HG02571 (cell line): Measurements from ENCODE around the gene PNPT1.

Source experiments
- ATAC-seq: cut with Tn5 transposase; IDR thresholded peaks from one replicate; pipeline ENCODE4 v1.9.1; 2021; ENCODE audit warnings: mild to moderate bottlenecking, moderate library complexity; ENCODE audit not compliant: unreplicated experiment

The PNPT1 gene

DNA sequence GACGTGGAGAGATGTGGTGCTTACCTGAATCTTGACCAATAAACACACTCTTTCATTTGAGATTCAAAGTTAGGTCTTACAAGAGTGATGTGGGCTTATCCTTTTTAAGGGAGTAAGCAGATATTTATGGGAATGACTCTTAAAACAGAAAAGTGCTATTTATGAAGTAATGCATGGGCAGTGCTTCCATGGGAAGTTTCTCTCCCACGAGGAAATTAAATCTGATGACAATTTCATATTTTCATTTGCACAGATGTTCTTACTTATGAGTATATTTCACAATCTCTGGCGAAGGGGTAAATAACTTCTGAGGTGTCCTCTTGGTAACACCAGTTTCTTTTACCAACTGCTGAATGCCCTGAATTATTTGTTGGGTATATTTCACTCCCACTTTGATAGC, 21.0 kb downstream of the PNPT1 start:
- ATAC-seq: no peak

DNA sequence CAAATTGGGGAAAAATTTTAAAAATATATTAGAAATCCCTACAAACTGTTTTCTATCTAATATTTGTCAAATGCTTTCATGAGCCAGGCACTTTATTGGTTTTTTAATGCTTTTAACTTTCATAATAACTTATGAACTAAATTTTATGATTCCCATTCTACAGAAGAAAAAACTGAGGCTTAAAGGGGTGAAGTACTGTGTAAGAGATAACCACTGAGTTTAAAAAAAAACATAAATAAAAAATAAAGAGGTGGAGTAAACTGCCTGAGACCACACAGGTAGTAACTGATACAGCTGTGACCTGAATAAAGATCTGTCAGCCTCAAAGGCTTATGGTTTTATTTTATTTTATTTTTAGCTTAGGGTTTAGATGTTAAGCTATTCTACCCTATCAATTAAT, 24.7 kb downstream of the PNPT1 start:
- no peak for ATAC-seq

DNA sequence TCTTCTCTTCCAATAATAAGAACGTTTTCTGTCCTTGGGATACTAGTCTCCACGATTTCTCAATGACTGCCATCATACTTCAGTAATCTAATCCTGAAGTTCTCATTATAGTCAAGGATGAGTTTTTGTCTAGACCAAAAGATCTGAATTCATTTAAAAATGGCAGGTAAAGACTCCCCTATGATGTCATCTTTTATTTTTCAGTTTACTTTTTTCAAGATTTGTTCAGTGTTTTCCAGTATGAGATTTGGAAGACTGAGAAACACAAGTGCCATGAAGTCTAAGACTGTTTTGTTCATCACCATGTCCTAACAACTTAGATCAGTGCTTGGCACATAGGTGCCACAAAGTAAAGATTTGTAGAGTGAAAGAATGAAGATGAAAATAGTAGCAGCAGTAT, 40.4 kb downstream of the PNPT1 start:
- ATAC-seq: no peak

DNA sequence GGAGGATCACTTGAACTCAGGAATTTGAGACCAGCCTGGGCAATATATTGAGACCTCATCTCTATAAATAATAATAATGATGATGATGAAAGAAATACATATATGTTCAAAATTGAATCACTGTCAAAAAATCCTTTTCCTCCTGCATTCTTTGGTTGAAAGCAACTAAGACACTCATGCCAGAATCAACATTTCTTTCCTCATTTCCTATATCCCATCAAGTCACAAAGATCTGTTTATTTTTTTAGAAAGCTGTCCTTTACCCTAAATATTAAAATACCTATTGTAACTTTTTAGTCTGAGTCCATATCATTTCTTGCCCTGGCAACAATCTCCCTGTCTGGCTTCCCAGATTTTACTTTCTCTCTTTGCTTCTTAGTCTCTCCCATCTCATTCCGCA, 44.4 kb downstream of the PNPT1 start:
- ATAC-seq: no peak

DNA sequence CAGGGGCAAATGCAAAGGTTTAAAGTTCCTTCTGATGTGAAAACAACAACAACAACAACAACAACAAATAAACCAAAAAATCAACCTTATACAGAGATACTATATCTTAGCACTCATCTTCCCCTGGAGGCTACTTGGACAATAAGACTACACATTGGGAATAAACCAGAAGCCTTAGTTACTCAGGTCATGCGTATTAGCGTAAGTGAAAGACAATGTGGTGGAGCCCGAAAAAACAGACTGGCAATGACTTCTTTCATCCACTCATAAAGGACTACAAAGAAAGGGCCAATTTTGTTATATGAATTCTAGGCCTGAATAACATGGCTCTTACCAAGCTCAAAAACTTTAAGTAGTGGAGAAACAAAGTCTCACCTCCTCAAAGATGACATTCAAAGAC, 56.8 kb downstream of the PNPT1 start:
- ATAC-seq: no peak

DNA sequence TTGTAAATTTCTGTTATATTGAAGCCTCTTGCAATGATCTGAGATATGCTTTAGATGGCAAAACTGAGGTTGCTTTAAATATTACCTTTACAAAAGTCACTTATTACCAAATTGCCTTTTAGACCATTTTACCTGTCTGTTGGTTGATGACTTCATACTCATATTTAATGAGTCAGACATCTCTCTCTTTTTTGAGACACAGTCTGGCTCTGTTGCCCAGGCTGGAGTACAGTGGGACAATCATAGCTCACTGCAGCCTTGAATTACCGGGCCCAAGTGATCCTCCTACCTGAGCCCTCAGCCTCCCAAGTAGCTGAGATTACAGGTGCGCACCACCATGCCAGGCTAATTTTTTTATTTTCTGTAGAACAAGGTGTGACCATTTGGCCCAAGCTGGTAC, 64.7 kb downstream of the PNPT1 start:
- no peak for ATAC-seq

DNA sequence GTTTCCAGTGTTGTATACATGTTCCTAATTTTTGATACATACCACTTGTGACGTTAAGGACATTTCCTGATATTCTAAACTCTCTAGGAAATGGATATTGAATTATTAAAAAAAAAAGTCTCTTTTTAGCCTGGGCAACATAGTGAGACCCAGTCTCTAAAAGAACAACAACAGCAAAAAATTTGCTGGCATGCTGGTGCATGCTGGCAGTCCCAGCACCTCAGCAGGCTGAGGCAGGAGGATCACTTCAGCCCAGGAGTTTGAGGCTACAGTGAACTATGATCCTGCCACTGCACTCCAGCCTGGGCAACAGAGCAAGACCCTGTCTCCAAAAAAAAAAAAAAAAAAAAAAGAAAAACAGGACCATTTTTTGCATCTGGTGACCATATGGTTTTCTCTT, 65.7 kb downstream of the PNPT1 start:
- ATAC-seq: no peak

DNA sequence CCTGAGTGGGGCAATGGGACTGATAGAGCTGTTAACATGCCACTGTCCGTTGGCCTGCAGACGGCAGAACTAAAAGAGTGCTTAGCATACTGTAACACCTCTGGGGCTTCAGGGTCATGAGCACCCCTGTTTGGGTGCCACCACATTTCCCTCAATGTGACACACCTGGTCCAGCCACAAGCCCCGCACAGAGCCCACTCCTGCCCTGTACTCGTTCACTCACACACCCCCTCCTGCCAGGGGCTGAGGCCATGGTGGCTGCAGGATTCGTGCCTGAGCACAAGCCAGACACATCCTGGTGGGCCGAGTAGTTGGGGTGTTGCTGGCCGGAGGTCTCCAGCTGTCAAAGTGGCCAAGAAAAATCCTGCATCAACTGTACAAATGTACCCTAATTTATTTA, 71.8 kb downstream of the PNPT1 start:
- no peak for ATAC-seq

DNA sequence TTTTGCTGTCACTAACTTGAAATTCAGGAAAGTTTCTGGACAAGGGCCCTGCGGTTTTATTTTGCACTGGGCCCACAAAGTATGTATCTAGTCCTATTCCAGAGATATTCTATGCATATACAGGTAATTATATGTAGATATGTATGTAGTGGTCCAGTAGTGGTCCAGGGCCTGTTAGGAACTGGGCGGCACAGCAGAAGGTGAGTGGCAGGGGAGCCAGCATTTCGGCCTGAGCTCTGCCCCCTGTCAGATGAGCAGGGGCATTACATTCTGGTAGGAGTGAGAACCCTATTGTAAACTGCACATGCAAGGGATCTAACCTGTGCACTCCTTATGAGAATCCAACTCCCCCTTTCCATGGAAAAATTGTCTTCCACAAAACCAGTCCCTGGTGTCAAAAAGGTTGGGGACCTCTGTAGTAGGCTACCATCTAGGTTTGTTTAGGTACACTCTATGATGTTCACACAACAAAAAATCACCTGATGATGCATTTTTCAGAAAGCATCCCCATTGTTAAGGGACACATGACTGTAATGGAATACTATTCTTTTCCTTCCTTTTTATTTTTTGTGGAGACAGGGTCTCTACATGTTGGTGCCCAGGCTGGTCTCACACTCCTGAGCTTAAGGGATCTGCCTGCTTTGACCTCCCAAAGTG, 73.4 kb downstream of the PNPT1 start:
- no peak for ATAC-seq

DNA sequence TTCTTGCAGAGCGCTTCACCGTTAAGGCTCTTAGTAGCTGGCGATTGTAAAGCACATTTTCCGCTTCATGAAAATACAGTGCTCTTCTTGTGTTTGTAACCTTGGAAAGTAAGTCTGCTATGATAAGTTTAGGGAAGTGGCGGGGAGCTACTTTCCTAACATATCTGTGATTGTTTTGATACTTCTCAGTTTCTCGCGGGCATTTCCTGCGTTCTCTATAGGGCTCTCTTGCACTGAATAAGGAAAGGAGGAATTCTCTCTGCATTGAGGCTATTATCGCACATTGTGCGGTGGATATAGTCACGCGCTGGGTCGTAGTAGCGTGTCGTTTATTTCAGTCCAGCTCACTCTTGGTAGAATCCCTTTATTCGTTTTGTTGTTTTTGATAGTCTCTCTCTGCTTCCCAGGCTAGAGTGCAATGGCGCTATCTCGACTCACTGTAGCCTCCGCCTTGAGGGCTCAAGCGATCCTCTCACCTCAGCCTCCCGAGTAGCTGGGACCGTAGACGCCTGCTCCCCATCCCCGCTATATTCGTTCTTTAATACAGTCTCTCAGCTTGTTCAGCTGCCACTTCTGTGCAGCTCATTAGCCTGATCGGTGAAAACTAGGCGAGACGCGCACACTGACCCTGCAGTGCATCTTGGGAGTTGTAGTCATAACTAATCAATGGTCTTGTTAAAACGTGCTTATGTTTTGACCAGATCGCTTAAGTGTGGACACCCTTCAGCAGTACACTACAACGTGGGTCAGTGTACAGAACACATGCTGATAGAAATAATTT, 75.2 kb downstream of the PNPT1 start:
- ATAC-seq: peak; percentile 35

DNA sequence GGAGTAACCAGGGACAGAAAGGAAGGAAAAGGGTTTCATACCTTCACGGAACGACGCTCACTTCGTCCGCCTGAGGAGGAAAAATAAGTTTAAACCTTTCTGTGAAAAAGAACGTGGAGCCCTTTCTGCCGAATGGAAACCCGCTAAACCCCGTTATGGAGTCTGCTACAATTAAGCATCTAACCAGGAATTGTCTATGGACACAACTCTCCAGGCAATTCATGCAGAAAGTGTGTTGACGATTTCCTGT, 75.7 kb downstream of the PNPT1 start:
- no peak for ATAC-seq

DNA sequence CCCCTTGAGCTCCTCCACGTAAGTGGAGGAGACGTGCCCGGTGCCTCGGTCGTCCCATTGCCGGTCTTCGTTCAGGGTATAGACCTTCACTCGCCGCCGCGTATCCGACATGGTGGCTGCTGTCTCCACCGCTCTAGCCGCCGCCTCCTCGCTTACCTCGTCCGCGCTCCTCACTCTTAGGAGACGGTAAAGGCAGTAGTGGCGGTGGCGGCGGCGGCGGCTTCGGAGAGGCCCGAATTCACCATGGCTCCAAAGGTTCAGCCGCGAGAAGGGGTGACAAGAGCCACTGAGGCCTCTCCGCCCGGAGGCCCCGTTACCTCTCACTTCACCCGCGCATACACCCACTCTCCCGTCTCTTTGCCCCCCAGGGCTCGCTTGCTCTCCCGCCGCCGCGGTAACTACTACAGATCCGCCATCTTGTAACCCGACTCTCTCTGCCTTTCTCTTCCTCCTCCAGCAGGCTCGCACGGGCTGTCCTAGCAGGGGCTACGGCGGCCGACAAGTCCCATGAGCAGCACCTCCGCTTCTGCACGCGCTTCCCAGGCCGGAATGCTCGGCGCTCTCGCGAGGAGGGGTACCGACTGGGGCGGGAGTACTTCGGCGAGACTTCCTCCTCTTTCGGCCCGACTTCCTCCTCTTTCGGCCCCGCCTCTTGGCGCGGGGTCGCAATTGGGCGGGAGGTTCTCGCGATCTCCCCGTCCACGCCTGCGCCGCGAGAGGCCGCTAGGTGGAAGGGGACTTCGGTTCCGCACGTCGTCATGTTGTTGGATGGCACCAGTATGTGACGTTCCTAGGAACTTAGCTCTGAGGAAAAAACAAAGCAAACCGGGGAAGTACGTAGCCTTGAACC, 76.2 kb downstream of the PNPT1 start, which contains the start of gene PPP4R3B:
TSS of gene PPP4R3B (minus strand) at position 448 of the 850 bp plus-strand sequence. CDS start at position 111, 337 bp downstream.
- peak; percentile 85 for ATAC-seq

DNA sequence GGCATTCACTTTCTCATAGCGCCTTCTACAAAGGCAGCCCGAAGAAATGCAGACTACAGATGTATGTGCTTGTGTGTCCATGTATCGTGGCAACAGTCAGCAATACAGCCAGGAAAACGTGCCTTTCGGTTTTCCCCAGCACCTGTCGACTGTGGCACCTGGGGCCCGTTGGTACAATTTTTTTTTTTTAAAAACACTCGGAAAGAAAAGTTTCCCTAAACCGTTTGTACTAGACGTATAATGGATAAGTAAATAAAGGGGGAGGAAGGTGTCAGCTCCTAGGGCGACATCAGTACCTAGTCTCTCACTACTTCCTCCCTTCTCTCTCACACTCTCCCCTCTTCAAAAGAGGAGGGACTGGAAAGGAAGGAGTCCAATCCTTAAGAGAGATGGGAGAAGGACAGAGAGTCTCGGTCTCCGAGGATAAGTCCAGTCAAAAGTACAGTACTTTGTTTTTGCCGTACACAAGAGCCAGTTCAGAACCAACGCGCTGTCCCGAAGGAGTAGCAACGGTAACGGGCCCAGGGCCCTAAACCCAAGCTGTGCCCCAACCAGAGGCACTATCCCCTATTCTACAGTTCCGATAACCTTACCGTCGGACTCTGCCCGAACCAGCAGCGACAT, 77.0 kb downstream of the PNPT1 start:
- peak; percentile 6 for ATAC-seq

DNA sequence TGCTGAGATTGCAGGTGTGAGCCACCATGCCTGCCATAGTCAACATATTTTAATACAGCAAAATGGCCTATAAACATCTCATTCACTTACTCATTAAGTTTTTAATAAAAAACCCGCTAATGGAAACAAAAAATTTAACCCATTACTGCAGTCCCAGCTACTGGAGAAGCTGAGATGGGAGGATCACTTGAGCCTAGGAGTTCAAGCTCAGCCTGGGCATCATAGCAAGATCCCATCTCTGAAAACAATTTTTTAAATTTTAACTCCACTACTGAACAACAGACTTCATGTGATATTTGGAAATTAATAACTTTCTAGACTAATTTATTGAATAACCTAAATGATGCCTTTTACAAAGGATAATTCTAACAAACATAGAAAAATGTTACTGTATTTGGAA, 81.6 kb downstream of the PNPT1 start:
- no peak for ATAC-seq

DNA sequence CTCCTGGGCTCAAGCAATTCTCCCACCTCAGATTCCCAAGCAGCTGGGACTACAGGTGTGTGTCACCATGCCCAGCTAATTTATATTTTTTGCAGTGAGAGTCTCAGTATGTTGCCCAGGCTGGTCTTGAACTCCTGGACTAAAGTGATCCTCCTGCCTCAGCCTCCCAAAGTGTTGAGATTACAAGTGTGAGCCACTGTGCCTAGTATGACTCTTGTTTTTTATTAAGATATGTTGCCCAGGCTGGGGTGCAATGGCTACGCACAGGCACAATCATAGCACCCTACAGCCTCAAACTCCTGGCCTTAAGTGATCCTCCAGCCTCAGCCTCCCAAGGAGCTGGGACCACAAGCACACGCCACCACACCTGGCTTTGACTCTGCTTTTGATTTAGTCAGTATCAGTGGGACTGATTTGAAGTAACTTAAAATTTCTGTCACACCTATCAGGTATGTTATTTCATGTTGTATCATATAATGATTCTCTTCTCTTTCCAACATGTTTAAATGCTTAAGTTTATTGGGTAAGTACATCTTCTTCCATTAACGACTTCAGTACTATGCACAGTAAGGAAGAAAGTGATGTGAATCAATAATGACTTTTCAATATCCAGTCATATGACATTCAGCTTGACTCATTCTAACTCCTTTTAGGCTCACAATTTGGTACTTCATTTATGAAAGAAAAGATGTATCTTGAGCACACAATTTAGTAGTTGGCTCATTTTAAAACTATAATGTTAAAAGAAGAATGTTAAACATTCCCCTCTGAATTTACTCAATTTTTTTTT, 82.5 kb downstream of the PNPT1 start:
- no peak for ATAC-seq

DNA sequence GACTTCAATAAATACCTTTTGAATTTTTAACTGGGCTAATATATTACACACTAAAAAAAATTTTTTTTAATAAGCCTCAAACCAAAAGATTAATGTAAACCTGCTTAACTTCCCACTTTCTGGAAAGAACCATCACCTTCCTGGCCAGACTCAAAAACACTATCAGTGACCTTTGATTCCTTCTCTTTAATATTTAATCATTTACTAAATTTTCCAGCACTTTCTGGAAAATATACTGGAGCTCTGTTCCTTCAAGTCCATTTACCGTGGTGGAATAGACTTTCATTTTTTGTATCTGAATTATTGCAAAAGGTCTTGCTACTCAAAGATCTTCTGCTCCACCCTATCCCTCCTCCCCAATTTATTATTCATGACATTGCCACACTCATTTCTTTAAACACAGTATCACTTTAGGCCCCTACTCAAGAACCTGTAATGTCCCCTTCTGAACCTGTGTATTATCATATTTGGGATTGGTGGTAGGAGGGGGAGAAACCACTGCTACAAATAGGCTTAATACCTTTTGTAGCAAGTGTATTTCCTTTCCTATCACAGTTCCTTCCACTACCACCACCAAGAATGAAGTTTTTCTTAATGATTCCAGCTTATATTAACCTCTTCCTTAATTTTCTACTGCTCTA, 83.6 kb downstream of the PNPT1 start:
- ATAC-seq: no peak

DNA sequence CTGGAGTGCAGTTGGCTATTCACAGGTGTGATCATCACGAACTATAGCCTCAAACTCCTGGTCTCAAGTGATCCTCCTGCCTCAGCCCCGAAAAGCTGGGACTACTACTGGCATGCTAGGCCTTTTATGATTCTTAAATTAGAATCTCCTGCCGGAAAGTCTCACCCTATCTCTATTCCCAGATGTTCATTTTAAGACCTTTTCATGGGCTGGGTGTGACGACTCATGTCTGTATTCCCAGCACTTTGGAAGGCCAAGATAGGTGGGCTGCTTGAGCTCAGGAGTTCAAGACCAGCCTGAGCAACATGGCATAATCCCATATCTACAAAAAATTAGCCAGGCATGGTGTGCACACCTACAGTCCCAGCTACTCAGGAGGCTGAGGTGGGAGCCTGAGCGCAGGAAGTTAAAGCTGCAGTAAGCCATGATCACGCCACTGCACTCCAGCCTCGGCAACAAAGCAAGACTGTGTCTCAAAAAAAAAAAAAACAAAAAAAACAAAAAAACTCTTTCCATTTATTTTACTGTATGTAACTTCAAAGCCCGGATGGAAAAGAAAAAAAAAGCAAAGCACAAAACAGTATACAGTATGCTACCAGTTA, 84.3 kb downstream of the PNPT1 start:
- ATAC-seq: no peak

DNA sequence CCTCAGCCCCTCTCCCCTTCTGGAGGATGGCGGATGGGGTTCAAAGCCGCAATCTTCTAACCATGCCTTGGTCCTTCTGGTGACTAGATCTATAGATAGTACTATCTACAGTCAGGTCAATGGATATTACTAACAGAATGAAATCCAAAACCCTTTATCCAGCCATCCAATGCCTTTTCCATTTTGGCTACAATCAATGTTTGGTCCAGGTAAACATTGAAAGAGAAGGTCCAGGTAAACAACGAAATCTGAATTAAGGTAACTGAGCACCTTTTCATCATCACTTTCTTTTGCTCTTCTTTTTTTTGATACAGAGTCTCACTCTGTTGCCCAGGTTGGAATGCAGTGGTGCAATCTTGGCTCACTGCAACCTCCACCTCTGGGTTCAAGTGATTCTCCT, 85.9 kb downstream of the PNPT1 start:
- no peak for ATAC-seq

DNA sequence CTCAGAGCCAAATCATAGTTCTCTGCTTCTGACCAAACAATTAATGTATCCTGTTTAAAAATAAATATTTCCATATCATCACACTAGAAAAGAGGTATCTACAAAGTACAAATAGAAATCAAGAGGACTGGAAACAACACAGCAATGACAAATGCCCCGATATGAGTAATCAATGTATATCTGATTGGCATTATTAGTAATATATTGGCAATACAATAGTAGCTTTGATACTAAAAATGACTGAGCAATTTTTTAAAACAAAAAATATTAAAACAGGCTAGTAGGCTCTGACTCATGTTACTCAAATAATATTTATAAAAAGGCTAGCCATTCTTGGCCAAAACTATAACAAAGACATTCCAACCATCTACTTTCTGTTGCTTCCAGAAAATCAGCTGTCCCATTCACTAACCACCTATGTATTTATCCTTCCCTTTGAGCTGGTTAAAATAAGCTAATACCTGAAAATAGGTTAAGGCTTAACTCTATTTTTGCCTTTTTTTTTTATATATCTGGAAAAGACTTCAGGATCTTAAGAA, 89.5 kb downstream of the PNPT1 start:
- ATAC-seq: no peak

DNA sequence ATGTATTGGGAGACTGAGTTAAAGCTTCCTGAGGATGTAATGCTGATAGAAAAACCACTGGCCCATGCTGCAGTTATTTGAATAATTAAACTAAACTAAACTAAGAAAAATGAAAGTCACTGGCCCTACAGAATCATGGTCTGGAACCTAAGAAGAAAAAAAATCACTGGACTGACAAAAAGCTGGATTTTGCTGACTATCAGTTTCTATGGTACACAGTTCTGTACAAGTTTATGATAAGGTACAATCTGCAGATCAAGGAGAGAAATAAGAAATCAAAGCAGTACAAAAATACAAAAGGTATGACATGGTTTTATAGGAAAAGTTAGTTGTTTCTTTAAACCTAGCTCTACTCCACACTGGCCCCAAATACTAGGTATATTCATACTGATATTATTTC, 91.8 kb downstream of the PNPT1 start:
- ATAC-seq: no peak
